ENCODE measurements around the gene PTPRG.

DNA sequence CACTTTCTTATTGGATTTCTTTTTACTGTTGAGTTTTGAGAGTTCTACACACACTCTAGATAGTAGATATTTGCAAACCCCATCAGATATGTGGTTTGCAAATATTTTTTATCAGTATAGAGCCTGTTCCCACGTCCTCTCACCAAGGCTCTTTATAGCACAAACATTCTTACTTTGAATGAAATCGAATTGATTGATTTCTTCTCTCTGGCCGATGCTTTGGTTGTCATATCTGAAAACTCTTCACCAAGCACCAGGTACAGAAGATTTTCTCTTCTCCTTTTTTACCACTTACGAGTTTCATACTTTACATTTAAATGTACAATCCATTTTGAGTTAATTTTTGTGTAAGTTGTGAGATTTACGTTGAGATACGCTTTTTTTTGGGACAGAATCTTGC lies 163.4 kb downstream of the PTPRG start:
- TF ChIP-seq CTCF (IDR thresholded peaks at IDR 0.05; ENCODE audit: low read depth, low read length, poor library complexity, severe bottlenecking) (no peak), EZH2phosphoT487 (IDR thresholded peaks at IDR 0.05; ENCODE audit: borderline replicate concordance, low read length) (no peak)

All from DOHH2 (cell line).